CD4-positive, alpha-beta T cell (primary cell): ENCODE measurements around the gene FEV. TPM values are rescaled to one million over a fixed set of nuclear protein-coding genes. Genes with fewer than 3 reads are reported as not detected.

Experiments used
- ATAC-seq: fragments of 200-7000 bp; cut with Tn5 transposase; one replicate; pipeline ENCODE4 v1.10.0; 2022; ENCODE audit warnings: mild to moderate bottlenecking; ENCODE audit not compliant: poor library complexity
- CTCF ChIA-PET: fragments of 350-600 bp; sonication (Branson Sonifier 250); formaldehyde crosslinking; loops from one replicate; lab custom pipeline; 2021; ENCODE audit warnings: antibody characterized with exemption, inconsistent platforms; lab: Charles Lee
- POLR2A ChIA-PET: fragments of 350-600 bp; sonication (Branson Sonifier 250); formaldehyde crosslinking; loops from one replicate; lab custom pipeline; 2021; ENCODE audit warnings: antibody characterized with exemption, inconsistent platforms; lab: Charles Lee
- DNase-seq, 14 experiments: peaks; one replicate each; pipeline ENCODE4 v3.0.0-alpha.2; 2013 to 2020; ENCODE audit warnings: mixed read lengths in 2 of 14
- H3K27ac ChIP-seq, 2 donors: one replicate each; pipeline versions ENCODE4 v1.5.1 to v1.7.0; 2013; ENCODE audit warnings: low read length in 2 of 2, low read depth in 1 of 2, mild to moderate bottlenecking in 1 of 2
- H3K27me3 ChIP-seq, 2 experiments: 1 replicate in 1 of 2; 2 replicates in 1 of 2; pipeline versions ENCODE4 v1.6.1 to v1.7.0; 2013; ENCODE audit warnings: low read length in 2 of 2, control low read depth in 1 of 2, mild to moderate bottlenecking in 1 of 2, moderate library complexity in 1 of 2; ENCODE audit not compliant: insufficient read depth in 2 of 2, control insufficient read depth in 1 of 2
- H3K36me3 ChIP-seq: one replicate; pipeline ENCODE4 v1.6.1; 2013; ENCODE audit warnings: low read length, control low read depth; ENCODE audit not compliant: insufficient read depth
- H3K4me1 ChIP-seq: one replicate; pipeline ENCODE4 v1.6.1; 2013; ENCODE audit warnings: low read length, control low read depth; ENCODE audit not compliant: insufficient read depth
- H3K4me3 ChIP-seq: one replicate; pipeline ENCODE4 v1.5.1; 2013; ENCODE audit warnings: mild to moderate bottlenecking, low read length, moderate library complexity
- H3K9me3 ChIP-seq, 2 experiments: 1 replicate in 1 of 2; 2 replicates in 1 of 2; pipeline versions ENCODE4 v1.6.1 to v1.7.0; 2013; ENCODE audit warnings: low read length in 2 of 2, mild to moderate bottlenecking in 2 of 2, control low read depth in 1 of 2, moderate library complexity in 1 of 2; ENCODE audit not compliant: control insufficient read depth in 1 of 2, insufficient read depth in 1 of 2
- H3K27ac Mint-ChIP-seq: one replicate; pipeline ENCODE4 v1.8.0; 2020; ENCODE audit warnings: mixed read lengths
- H3K27me3 Mint-ChIP-seq: one replicate; pipeline ENCODE4 v1.8.0; 2021; ENCODE audit warnings: mixed read lengths
- H3K36me3 Mint-ChIP-seq: one replicate; pipeline ENCODE4 v1.8.0; 2021; ENCODE audit warnings: low read depth, mixed read lengths
- H3K4me1 Mint-ChIP-seq: one replicate; pipeline ENCODE4 v1.8.0; 2021; ENCODE audit warnings: low read depth, mixed read lengths
- H3K4me3 Mint-ChIP-seq: one replicate; pipeline ENCODE4 v1.8.0; 2020; ENCODE audit warnings: mild to moderate bottlenecking, mixed read lengths
- H3K9me3 Mint-ChIP-seq: one replicate; pipeline ENCODE4 v1.8.0; 2020; ENCODE audit warnings: mixed read lengths
- intact Hi-C, 2 experiments: fragments of 100-400 bp; cut with DNase I in 1 of 2; cut with micrococcal nuclease in 1 of 2; formaldehyde crosslinking; loops; one replicate each; pipeline versions ENCODE4 v1.15.1 to v1.9.0; 2023 to 2025; cut with DNase I, micrococcal nuclease
- total RNA-seq, 174 experiments: library from RNA in 2 of 174; stranded (reverse) in 2 of 174; gene quantifications; one replicate each; pipeline ENCODE4 v1.2.3 and lab custom pipeline; 2021 to 2026
- TF ChIP-seq, protein P1 (sequence below): fragments of 200-600 bp; IDR thresholded peaks from one replicate; pipeline ENCODE4 v1.8.0; 2022; ENCODE audit warnings: antibody characterized with exemption, mild to moderate bottlenecking

FEV gene
- total RNA-seq, 2 experiments from 2014 or later: not detected

- Histone ChIP-seq H3K27me3 (peaks cover 88 to 96% of the 10 kb centered on the region in 2 experiments), H3K36me3 (no peaks in the 10 kb centered on the region), H3K9me3 (peaks cover 0 to 19% of the 10 kb centered on the region in 2 experiments), H3K4me3 (no peak overlapping the region), H3K4me1 (peaks cover 37% of the 10 kb centered on the region), H3K27ac (no peak overlapping the region)
- no peak overlapping the region for H3K4me3 Mint-ChIP-seq
- peaks cover 32% of the 10 kb centered on the region for H3K4me1 Mint-ChIP-seq
- TF ChIP-seq, protein P1, sequence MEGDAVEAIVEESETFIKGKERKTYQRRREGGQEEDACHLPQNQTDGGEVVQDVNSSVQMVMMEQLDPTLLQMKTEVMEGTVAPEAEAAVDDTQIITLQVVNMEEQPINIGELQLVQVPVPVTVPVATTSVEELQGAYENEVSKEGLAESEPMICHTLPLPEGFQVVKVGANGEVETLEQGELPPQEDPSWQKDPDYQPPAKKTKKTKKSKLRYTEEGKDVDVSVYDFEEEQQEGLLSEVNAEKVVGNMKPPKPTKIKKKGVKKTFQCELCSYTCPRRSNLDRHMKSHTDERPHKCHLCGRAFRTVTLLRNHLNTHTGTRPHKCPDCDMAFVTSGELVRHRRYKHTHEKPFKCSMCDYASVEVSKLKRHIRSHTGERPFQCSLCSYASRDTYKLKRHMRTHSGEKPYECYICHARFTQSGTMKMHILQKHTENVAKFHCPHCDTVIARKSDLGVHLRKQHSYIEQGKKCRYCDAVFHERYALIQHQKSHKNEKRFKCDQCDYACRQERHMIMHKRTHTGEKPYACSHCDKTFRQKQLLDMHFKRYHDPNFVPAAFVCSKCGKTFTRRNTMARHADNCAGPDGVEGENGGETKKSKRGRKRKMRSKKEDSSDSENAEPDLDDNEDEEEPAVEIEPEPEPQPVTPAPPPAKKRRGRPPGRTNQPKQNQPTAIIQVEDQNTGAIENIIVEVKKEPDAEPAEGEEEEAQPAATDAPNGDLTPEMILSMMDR: no peak
- no peak for ATAC-seq
- intact Hi-C loops: no loop called here
- no peak for DNase-seq
- no peaks in the 10 kb centered on the region for H3K36me3 Mint-ChIP-seq
- no peak overlapping the region for H3K27ac Mint-ChIP-seq
- no peaks in the 10 kb centered on the region for H3K9me3 Mint-ChIP-seq
- H3K27me3 Mint-ChIP-seq: peaks cover 93% of the 10 kb centered on the region
- ChIA-PET POLR2A (no interaction called here), CTCF (interaction anchor here (0.8 kb wide), 1 partner anchor 10 kb away, joined by 3 read pairs; no protein-coding TSS in a partner anchor)
These were observed 1.3 kb upstream of the FEV start for GRCh38 chr2:218986148-218986761.

DNA sequence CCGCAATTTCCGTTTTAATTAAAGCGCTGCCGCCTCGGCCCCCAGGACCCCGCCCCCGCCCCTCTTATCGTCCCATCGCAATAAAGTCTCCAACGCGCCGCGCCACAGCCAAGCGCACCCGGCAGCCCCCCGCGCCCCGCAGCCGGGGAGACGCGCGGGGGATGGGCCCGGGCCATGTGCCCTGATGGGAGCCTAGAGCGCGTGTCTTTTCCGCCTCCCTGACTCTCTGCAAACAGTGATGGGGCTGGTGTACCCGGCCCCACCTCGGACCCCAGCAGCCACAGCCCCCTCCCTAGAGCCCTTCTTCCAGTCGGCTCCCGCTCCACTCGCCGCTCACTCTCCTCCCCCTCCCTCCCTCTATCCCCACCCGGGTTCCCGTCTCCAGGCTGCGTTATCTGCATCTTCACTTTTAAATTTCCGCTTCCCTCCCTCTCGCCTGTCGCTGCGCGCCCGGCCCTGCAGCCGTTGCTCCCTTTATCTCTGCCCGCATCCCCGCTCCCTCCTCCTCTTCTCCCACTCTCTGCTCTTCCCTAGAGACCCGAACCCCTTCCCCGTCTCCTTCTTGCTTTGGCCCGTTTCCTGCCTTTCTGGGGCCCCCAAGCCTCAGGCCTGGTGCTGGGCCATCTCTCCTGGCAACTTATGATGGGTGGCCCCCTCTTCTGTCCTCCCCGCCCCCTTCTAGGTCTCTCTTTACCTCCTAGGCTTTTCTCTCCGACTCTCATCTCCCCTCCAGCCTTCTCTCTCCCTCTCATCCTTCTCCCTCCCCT lies 524 bp upstream of the FEV start:
- TF ChIP-seq, protein P1: no peak
- Histone ChIP-seq H3K27me3 (peaks cover 88 to 95% of the 10 kb centered on the region in 2 experiments), H3K4me3 (no peak overlapping the region), H3K36me3 (no peaks in the 10 kb centered on the region), H3K27ac (no peak overlapping the region), H3K9me3 (peaks cover 0 to 19% of the 10 kb centered on the region in 2 experiments), H3K4me1 (peaks cover 44% of the 10 kb centered on the region)
- H3K4me3 Mint-ChIP-seq: no peak overlapping the region
- peaks cover 90% of the 10 kb centered on the region for H3K27me3 Mint-ChIP-seq
- H3K27ac Mint-ChIP-seq: no peak overlapping the region
- H3K9me3 Mint-ChIP-seq: no peaks in the 10 kb centered on the region
- H3K4me1 Mint-ChIP-seq: peaks cover 37% of the 10 kb centered on the region
- CTCF ChIA-PET: no interaction called here
- DNase-seq: no peak
- ATAC-seq: no peak
- H3K36me3 Mint-ChIP-seq: no peaks in the 10 kb centered on the region
- intact Hi-C loops: no loop called here
- POLR2A ChIA-PET: no interaction called here

GRCh38 chr2:218984239-218985020 lies 554 bp downstream of the FEV start:
- H3K36me3 ChIP-seq: no peaks in the 10 kb centered on the region
- peaks cover 77 to 91% of the 10 kb centered on the region in 2 experiments for H3K27me3 ChIP-seq
- no peak overlapping the region for H3K27ac Mint-ChIP-seq
- ChIA-PET POLR2A (no interaction called here), CTCF (no interaction called here)
- TF ChIP-seq, protein P1: no peak
- H3K36me3 Mint-ChIP-seq: no peaks in the 10 kb centered on the region
- intact Hi-C loops: loop anchor here (5.0 kb wide), 2 partner anchors 107 to 173 kb away; no protein-coding TSS in a partner anchor
- peaks cover 89% of the 10 kb centered on the region for H3K27me3 Mint-ChIP-seq
- H3K4me1 Mint-ChIP-seq: peaks cover 46% of the 10 kb centered on the region
- peaks cover 54% of the 10 kb centered on the region for H3K4me1 ChIP-seq
- H3K4me3 ChIP-seq: no peak overlapping the region
- no peaks in the 10 kb centered on the region for H3K9me3 Mint-ChIP-seq
- no peak overlapping the region for H3K27ac ChIP-seq
- ATAC-seq (no peak), DNase-seq (no peak)
- H3K4me3 Mint-ChIP-seq: no peak overlapping the region
- peaks cover 0 to 19% of the 10 kb centered on the region in 2 experiments for H3K9me3 ChIP-seq
